ENCODE data around the gene TSHZ2.

- TF ChIP-seq POLR2A (IDR thresholded peaks at IDR 0.05) (no peak), CTCF (IDR thresholded peaks at IDR 0.05) (no peak), POLR2AphosphoS5 (IDR thresholded peaks at IDR 0.05; ENCODE audit: insufficient read depth in 1 of 2, low read depth in 1 of 2) (no peak)
These were observed 35.5 kb upstream of the TSHZ2 start for GRCh38 chr20:52936351-52937340.

All from vagina (tissue), 2 donors.